ENCODE measurements around the gene MAP3K20. TPM values are rescaled to one million over a fixed set of nuclear protein-coding genes. Genes with fewer than 3 reads are reported as not detected.
"Not testable (repeated sequence)": the region's sequence is repeated elsewhere in the genome, so short reads cannot be mapped to it uniquely, and the experiment has no call there.

Gene MAP3K20
- total RNA-seq, 2 donors from 2014 or later: 45.9 to 79.6 TPM

DNA sequence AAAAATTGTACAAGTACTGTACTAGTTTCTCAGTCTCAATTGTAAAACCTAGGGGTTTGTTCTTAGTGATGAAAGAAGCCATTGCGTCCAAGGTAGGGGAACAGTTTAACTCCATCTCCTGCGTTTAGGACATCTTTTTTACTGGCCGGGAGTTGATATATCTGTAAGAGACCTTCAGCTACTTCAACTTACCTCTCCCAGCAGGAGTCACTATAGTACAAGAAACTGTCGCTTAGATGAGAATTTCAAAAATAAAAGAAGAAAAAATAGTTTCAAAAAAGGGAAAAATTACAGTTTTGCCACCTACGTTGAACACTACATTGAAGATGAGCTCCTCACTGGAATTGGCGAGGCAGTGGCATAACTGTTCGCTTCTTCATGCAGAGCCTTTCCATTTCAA is 122.7 kb downstream of the MAP3K20 start:
- DNase-seq (ENCODE audit: low spot score) (no peak), ATAC-seq (ENCODE audit: insufficient number of reproducible peaks, low FRiP score, low read depth) (no peak)
- no peak overlapping the region for H3K4me3 ChIP-seq
- no peaks in the 10 kb centered on the region for H3K9me3 ChIP-seq
- H3K4me1 ChIP-seq (ENCODE audit: control insufficient read depth in 1 of 2, low read depth in 2 of 2): peaks cover 39 to 69% of the 10 kb centered on the region in 2 donors
- TF ChIP-seq, protein P1, sequence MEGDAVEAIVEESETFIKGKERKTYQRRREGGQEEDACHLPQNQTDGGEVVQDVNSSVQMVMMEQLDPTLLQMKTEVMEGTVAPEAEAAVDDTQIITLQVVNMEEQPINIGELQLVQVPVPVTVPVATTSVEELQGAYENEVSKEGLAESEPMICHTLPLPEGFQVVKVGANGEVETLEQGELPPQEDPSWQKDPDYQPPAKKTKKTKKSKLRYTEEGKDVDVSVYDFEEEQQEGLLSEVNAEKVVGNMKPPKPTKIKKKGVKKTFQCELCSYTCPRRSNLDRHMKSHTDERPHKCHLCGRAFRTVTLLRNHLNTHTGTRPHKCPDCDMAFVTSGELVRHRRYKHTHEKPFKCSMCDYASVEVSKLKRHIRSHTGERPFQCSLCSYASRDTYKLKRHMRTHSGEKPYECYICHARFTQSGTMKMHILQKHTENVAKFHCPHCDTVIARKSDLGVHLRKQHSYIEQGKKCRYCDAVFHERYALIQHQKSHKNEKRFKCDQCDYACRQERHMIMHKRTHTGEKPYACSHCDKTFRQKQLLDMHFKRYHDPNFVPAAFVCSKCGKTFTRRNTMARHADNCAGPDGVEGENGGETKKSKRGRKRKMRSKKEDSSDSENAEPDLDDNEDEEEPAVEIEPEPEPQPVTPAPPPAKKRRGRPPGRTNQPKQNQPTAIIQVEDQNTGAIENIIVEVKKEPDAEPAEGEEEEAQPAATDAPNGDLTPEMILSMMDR (IDR thresholded peaks at IDR 0.05): no peak
- H3K27ac ChIP-seq: peak overlapping the region; percentile 25 to 30
- H3K27me3 ChIP-seq (replicated peaks; ENCODE audit: insufficient read depth): no peaks in the 10 kb centered on the region
- no peaks in the 10 kb centered on the region for H3K36me3 ChIP-seq

DNA sequence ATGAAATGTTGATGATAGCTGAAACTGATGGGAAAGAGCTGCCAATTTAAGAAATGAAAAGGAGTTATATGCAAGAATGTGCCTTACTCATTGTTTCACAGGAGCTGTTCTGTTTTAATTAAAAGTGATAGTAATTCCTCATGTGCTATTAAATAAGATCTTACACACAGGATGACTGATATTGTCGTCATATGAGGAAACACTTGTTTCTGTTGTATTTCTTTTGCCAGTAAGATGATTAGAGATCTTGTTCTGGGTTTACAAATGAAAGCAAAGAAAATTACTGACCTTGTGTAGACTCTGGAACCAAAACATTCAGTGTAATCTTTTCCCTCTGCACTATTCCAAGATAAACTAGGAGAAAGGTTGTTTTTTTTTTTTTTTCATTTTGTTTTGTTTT is 123.6 kb downstream of the MAP3K20 start:
- H3K9me3 ChIP-seq: no peaks in the 10 kb centered on the region
- H3K4me3 ChIP-seq: peak overlapping the region; percentile 12
- no peak for DNase-seq (ENCODE audit: low spot score)
- no peaks in the 10 kb centered on the region for H3K27me3 ChIP-seq (replicated peaks; ENCODE audit: insufficient read depth)
- H3K36me3 ChIP-seq: no peaks in the 10 kb centered on the region
- no peak for ATAC-seq (ENCODE audit: insufficient number of reproducible peaks, low FRiP score, low read depth)
- TF ChIP-seq, protein P1 (IDR thresholded peaks at IDR 0.05): no peak
- peaks cover 34 to 69% of the 10 kb centered on the region in 2 donors for H3K4me1 ChIP-seq (ENCODE audit: control insufficient read depth in 1 of 2, low read depth in 2 of 2)
- peak overlapping the region; percentile 30 to 41 for H3K27ac ChIP-seq

DNA sequence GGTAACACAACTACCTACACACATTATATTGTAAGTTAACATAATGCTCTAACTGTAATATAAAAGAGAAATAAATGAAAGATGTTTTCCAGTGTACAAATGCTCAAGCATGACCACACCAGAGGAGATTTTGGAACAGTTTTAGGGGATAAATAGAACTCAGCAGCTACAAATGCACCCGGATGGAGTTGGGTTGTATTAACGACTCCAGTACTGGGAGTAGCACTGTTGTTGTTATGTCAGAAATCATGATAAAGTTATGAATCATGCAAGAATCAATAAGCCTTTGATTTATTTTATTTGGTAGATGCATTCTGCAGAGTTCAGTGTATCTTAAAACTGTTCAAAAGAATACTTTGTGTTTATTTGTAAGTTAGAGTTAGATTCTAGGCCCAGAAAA is 126.9 kb downstream of the MAP3K20 start:
- DNase-seq (ENCODE audit: low spot score): no peak
- Histone ChIP-seq H3K27me3 (replicated peaks; ENCODE audit: insufficient read depth) (no peaks in the 10 kb centered on the region), H3K4me1 (ENCODE audit: control insufficient read depth in 1 of 2, low read depth in 2 of 2) (peaks cover 39 to 77% of the 10 kb centered on the region in 2 donors), H3K36me3 (no peaks in the 10 kb centered on the region), H3K4me3 (no peak overlapping the region), H3K27ac (peak overlapping the region; percentile 18 to 44), H3K9me3 (no peaks in the 10 kb centered on the region)
- ATAC-seq (ENCODE audit: insufficient number of reproducible peaks, low FRiP score, low read depth): no peak
- TF ChIP-seq, protein P1 (IDR thresholded peaks at IDR 0.05): no peak

DNA sequence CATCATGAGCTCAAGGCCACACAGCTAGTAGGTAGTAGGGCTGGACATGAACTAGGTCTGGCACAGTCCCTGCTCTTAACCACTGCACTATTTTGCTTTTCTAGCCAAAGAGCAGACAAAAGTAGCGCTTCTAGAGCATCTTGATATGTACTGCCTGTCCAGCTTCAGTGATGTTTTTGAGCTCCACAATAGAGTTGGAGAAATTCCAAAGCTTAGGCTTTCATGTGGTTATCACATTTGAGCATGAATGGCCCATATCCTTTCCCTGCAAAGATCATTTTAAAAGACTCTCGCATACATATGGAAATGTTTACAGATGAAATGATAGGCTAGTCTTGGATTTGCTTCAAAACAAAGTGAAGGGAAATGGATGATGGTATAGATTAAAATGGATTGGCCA is 128.7 kb downstream of the MAP3K20 start:
- ATAC-seq (ENCODE audit: insufficient number of reproducible peaks, low FRiP score, low read depth): no peak
- H3K4me1 ChIP-seq (ENCODE audit: control insufficient read depth in 1 of 2, low read depth in 2 of 2): peaks cover 30 to 64% of the 10 kb centered on the region in 2 donors
- H3K4me3 ChIP-seq: no peak overlapping the region
- no peak for DNase-seq (ENCODE audit: low spot score)
- H3K36me3 ChIP-seq: no peaks in the 10 kb centered on the region
- no peaks in the 10 kb centered on the region for H3K9me3 ChIP-seq
- peak overlapping the region; percentile 35 to 74 for H3K27ac ChIP-seq
- no peaks in the 10 kb centered on the region for H3K27me3 ChIP-seq (replicated peaks; ENCODE audit: insufficient read depth)
- TF ChIP-seq, protein P1 (IDR thresholded peaks at IDR 0.05): no peak

DNA sequence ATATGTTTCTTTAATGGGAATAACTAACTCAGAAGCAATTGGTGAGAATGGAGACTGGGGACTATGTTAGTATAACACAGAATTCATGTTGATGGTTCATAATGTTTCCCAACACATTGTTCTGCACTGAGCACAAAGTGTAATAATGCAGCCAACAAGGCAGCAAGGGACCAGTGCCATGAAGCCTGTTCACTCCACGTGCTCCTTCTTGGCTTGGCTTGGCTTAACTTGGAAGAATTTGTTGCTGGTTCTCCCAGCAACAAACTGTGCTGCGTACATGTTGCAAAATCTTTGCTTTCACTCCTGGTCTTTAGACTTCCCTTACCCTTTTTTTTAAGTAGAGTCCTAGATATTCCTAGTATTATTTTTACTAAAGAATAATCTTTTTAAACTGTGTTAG is 129.7 kb downstream of the MAP3K20 start:
- peaks cover 34 to 67% of the 10 kb centered on the region in 2 donors for H3K4me1 ChIP-seq (ENCODE audit: control insufficient read depth in 1 of 2, low read depth in 2 of 2)
- peak overlapping the region; percentile 71 to 74 for H3K27ac ChIP-seq
- peak; percentile 96 for ATAC-seq (ENCODE audit: insufficient number of reproducible peaks, low FRiP score, low read depth)

DNA sequence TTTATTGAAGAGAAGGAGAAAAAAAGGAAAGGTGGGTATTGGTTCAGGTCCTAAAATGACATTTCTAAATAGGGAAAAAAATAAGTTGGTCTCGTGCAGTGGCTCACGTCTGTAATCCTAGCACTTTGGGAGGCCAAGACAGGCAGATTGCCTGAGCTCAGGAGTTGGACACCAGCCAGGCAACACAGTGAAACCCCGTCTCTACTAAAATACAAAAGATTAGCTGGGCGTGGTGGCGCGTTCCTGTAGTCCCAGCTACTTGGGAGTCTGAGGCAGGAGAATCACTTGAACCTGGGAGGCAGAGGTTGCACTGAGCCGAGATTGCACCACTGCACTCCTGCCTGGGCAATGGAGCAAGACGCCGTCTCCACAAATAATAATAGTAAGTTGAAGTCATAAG is 131.5 kb downstream of the MAP3K20 start:
- H3K27me3 ChIP-seq (replicated peaks; ENCODE audit: insufficient read depth); H3K36me3 ChIP-seq; H3K9me3 ChIP-seq; H3K4me3 ChIP-seq; DNase-seq (ENCODE audit: low spot score); ATAC-seq (ENCODE audit: insufficient number of reproducible peaks, low FRiP score, low read depth): not testable (repeated sequence)
- H3K27ac ChIP-seq: peak overlapping the region; percentile 70 to 74
- H3K4me1 ChIP-seq (ENCODE audit: control insufficient read depth in 1 of 2, low read depth in 2 of 2): peaks cover 25 to 58% of the 10 kb centered on the region in 2 donors

More for the DNA sequence above, 129.7 kb downstream of the MAP3K20 start:
- TF ChIP-seq, protein P1 (IDR thresholded peaks at IDR 0.05): no peak
- Histone ChIP-seq H3K36me3 (peaks cover 3% of the 10 kb centered on the region), H3K27me3 (replicated peaks; ENCODE audit: insufficient read depth) (no peaks in the 10 kb centered on the region), H3K4me3 (peak overlapping the region; percentile 26), H3K9me3 (no peaks in the 10 kb centered on the region)
- peak; percentile 63 for DNase-seq (ENCODE audit: low spot score)

Measured in thoracic aorta (tissue), 2 donors.